ENCODE data around the gene ALKBH5. TPM values are rescaled to one million over a fixed set of nuclear protein-coding genes. Genes with fewer than 3 reads are reported as not detected.

Gene ALKBH5
- total RNA-seq, 1 donor from 2014 or later: 71.0 TPM

GRCh38 chr17:18186627-18186982 is 3.0 kb downstream of the ALKBH5 start:
- H3K4me1 Mint-ChIP-seq: peaks cover 64% of the 10 kb centered on the region
- peak overlapping the region; percentile 45 for H3K27ac Mint-ChIP-seq
- no peak for DNase-seq (ENCODE audit: low spot score in 2 of 2, unreplicated experiment in 2 of 2)
- H3K27me3 Mint-ChIP-seq (ENCODE audit: low read depth): no peaks in the 10 kb centered on the region
- H3K36me3 Mint-ChIP-seq: peaks cover 17% of the 10 kb centered on the region
- TF ChIP-seq, protein P1, sequence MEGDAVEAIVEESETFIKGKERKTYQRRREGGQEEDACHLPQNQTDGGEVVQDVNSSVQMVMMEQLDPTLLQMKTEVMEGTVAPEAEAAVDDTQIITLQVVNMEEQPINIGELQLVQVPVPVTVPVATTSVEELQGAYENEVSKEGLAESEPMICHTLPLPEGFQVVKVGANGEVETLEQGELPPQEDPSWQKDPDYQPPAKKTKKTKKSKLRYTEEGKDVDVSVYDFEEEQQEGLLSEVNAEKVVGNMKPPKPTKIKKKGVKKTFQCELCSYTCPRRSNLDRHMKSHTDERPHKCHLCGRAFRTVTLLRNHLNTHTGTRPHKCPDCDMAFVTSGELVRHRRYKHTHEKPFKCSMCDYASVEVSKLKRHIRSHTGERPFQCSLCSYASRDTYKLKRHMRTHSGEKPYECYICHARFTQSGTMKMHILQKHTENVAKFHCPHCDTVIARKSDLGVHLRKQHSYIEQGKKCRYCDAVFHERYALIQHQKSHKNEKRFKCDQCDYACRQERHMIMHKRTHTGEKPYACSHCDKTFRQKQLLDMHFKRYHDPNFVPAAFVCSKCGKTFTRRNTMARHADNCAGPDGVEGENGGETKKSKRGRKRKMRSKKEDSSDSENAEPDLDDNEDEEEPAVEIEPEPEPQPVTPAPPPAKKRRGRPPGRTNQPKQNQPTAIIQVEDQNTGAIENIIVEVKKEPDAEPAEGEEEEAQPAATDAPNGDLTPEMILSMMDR (IDR thresholded peaks at IDR 0.05; ENCODE audit: unreplicated experiment): no peak
- peak overlapping the region; percentile 95 for H3K4me3 Mint-ChIP-seq
- no peaks in the 10 kb centered on the region for H3K9me3 Mint-ChIP-seq

DNA sequence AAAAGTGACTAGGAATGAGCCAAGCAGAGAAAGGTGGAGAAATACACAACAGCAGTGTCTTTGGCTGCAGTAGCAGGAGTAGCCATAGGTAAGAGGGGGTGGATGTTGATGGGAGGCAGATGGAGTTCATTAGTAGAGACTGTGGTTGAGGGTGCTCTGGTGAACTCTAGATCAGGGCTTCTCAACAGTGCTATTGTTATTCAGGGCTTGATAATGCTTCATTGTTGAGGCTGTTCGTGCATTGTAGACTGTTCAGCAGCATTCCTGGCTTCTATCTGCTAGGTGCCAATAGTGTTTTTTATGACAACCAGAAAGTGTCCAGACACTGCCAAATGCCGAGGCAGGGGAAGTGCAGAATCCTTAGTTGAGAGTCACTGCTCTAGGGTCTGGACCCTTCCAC is 3.6 kb downstream of the ALKBH5 start:
- TF ChIP-seq, protein P1 (IDR thresholded peaks at IDR 0.05; ENCODE audit: unreplicated experiment): no peak
- peak overlapping the region; percentile 95 for H3K4me3 Mint-ChIP-seq
- peaks cover 17% of the 10 kb centered on the region for H3K36me3 Mint-ChIP-seq
- H3K27ac Mint-ChIP-seq: peak overlapping the region; percentile 45
- peaks cover 60% of the 10 kb centered on the region for H3K4me1 Mint-ChIP-seq
- no peak for DNase-seq (ENCODE audit: low spot score in 2 of 2, unreplicated experiment in 2 of 2)
- H3K9me3 Mint-ChIP-seq: no peaks in the 10 kb centered on the region
- no peaks in the 10 kb centered on the region for H3K27me3 Mint-ChIP-seq (ENCODE audit: low read depth)

DNA sequence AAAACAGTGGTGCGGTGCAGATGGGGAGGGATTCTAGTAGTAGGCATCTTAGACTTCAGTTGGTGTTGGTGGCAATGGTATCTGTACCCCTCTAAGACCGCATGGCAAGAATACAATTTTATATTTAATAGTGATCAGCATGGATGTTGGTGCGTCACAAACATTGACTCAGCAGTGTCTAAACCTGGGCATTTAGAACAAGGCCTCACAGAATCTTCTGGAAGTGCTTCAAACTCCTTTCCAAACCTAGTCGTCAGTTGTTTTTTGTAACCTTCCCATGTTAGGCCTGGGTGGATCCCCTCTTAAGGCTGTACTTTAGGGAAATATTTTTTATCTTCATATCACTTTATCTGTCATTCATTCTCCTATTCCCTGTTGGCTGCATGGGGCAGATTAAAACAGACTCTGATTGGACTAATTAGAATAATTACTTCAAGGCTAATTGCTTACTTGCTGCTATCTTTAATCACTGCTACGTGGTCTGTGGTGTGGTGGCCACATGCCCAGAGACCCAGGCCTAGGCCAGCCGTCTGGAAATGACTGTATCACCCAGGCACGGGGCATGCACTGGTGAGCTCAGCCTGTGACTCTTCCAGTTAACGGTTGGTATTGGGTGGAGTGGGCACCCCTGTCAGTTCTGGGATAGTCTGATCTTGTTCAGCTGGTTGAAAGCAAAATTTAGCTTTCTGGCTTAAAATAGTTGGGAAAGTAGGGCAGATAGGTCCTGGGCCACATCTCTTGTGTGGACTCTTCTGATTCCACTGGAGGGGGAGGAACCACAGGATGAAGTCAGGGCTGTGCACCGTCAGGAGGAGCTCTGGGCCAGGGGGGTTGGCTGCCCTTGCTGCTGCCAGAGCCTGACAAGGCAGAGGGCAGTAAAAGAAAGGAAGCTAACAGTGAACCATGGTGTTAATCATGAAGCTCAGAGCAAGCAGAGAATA is 4.5 kb downstream of the ALKBH5 start:
- peaks cover 17% of the 10 kb centered on the region for H3K36me3 Mint-ChIP-seq
- peak overlapping the region; percentile 95 for H3K4me3 Mint-ChIP-seq
- peak overlapping the region; percentile 3 for H3K27ac Mint-ChIP-seq
- DNase-seq (ENCODE audit: low spot score in 2 of 2, unreplicated experiment in 2 of 2): no peak
- TF ChIP-seq, protein P1 (IDR thresholded peaks at IDR 0.05; ENCODE audit: unreplicated experiment): no peak
- no peaks in the 10 kb centered on the region for H3K9me3 Mint-ChIP-seq
- peaks cover 57% of the 10 kb centered on the region for H3K4me1 Mint-ChIP-seq
- no peaks in the 10 kb centered on the region for H3K27me3 Mint-ChIP-seq (ENCODE audit: low read depth)

DNA sequence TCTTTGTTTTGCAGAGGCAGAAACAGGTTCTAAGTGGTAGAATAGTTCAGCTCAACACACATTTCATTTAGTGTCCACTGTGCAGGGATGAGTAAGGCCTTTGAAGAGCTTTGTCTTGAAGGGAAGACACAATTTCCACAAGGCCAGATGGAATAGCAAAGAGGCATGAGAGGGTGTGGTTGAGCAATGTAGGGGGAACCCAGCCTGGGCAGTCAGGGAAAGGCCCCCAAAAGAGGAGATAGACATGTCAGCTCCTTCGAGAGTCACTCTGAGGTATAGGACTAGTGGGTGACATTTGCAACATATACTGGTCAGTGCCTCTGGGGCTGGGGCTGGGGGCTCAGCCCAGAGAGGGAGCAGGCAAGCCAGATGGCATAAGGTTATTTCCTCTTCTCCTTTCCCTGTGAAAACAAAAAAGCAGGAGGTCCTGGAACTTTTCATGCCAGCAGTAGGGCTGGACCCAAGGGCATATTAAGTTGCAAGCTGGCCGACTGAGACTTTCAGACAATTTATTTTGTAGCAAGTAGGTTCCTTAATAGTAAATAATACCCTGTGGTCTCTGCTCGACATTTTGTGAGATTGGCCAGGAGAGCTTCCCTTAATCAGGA is 7.1 kb downstream of the ALKBH5 start:
- H3K4me3 Mint-ChIP-seq: no peak overlapping the region
- H3K36me3 Mint-ChIP-seq: peaks cover 30% of the 10 kb centered on the region
- H3K4me1 Mint-ChIP-seq: peaks cover 47% of the 10 kb centered on the region
- no peaks in the 10 kb centered on the region for H3K27me3 Mint-ChIP-seq (ENCODE audit: low read depth)
- TF ChIP-seq, protein P1 (IDR thresholded peaks at IDR 0.05; ENCODE audit: unreplicated experiment): no peak
- no peak for DNase-seq (ENCODE audit: low spot score in 2 of 2, unreplicated experiment in 2 of 2)
- no peaks in the 10 kb centered on the region for H3K9me3 Mint-ChIP-seq
- H3K27ac Mint-ChIP-seq: peak overlapping the region; percentile 71

DNA sequence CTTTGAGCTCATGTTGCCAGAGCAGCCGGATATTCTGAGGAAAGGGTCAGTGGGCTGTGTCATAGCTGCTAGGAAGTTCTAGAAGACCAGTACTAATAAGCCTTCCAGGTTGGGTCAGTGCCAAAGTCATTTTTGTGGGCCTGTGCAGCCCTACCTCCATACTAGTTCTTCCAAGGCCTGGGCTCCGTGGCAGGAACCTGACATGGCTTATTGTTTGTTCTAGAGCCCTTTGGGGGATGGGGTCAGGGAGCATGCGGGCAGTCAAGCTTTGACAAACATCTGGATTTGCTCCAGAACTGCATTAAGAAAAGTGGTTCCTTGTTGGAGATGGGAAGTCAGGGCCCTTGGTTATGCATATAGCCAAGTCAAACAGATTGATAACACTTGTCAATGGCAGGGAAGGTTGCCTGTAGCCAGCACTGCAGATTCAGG is 7.6 kb downstream of the ALKBH5 start:
- no peak overlapping the region for H3K4me3 Mint-ChIP-seq
- H3K36me3 Mint-ChIP-seq: peaks cover 33% of the 10 kb centered on the region
- peak overlapping the region; percentile 53 for H3K27ac Mint-ChIP-seq

More for the DNA sequence above, 7.6 kb downstream of the ALKBH5 start:
- DNase-seq (ENCODE audit: low spot score in 2 of 2, unreplicated experiment in 2 of 2): no peak
- no peaks in the 10 kb centered on the region for H3K27me3 Mint-ChIP-seq (ENCODE audit: low read depth)
- H3K9me3 Mint-ChIP-seq: no peaks in the 10 kb centered on the region
- TF ChIP-seq, protein P1 (IDR thresholded peaks at IDR 0.05; ENCODE audit: unreplicated experiment): no peak
- peaks cover 42% of the 10 kb centered on the region for H3K4me1 Mint-ChIP-seq

All from mesothelial cell of epicardium (in vitro differentiated cells).